WERI-Rb-1 (cell line): ENCODE results near the gene STK11IP.

Experiments
- DNase-seq: peaks from one replicate; pipeline ENCODE4 v3.0.0-alpha.2; 2020
- H3K27ac ChIP-seq: fragments of 250-450 bp; sonication (Bioruptor Pico); 2 replicates; pipeline ENCODE4 v1.5.1; 2020; ENCODE audit warnings: mild to moderate bottlenecking, moderate library complexity
- H3K27me3 ChIP-seq: fragments of 250-450 bp; sonication (Bioruptor Pico); 2 replicates; pipeline ENCODE4 v1.5.1; 2021; ENCODE audit warnings: mild to moderate bottlenecking, low read depth, moderate library complexity; ENCODE audit not compliant: insufficient read depth, severe bottlenecking
- H3K36me3 ChIP-seq: fragments of 250-450 bp; sonication (Bioruptor Pico); 2 replicates; pipeline ENCODE4 v1.5.1; 2020; ENCODE audit warnings: mild to moderate bottlenecking, moderate library complexity
- H3K4me3 ChIP-seq: 2 replicates; pipeline ENCODE4 v1.5.1; 2011; ENCODE audit warnings: low read depth, mild to moderate bottlenecking, control low read depth, low read length
- H3K9me3 ChIP-seq: fragments of 250-450 bp; sonication (Bioruptor Pico); 2 replicates; pipeline ENCODE4 v1.5.1; 2021; ENCODE audit warnings: mild to moderate bottlenecking, moderate library complexity; ENCODE audit not compliant: severe bottlenecking
- CTCF ChIP-seq: IDR thresholded peaks from 2 replicates; pipeline ENCODE4 v1.5.1; 2011; ENCODE audit warnings: low read depth, mild to moderate bottlenecking, control low read depth, inconsistent platforms, low read length

The STK11IP gene

GRCh38 chr2:219562049-219563020 lies 35.3 kb upstream of the STK11IP start:
- Histone ChIP-seq H3K27me3 (no peaks in the 10 kb centered on the region), H3K36me3 (peaks cover 32% of the 10 kb centered on the region), H3K4me3 (no peak overlapping the region), H3K9me3 (no peaks in the 10 kb centered on the region), H3K27ac (no peak overlapping the region)
- no peak for TF ChIP-seq CTCF
- DNase-seq, result no peak

GRCh38 chr2:219563271-219563928 lies 34.3 kb upstream of the STK11IP start:
- TF ChIP-seq CTCF, result no peak
- no peak overlapping the region for H3K27ac ChIP-seq
- no peaks in the 10 kb centered on the region for H3K27me3 ChIP-seq
- H3K9me3 ChIP-seq, result no peaks in the 10 kb centered on the region
- no peak overlapping the region for H3K4me3 ChIP-seq
- DNase-seq, result no peak
- H3K36me3 ChIP-seq, result peaks cover 38% of the 10 kb centered on the region

GRCh38 chr2:219565130-219566080 lies 32.3 kb upstream of the STK11IP start:
- Histone ChIP-seq H3K27me3 (no peaks in the 10 kb centered on the region), H3K4me3 (no peak overlapping the region), H3K36me3 (peaks cover 45% of the 10 kb centered on the region), H3K9me3 (no peaks in the 10 kb centered on the region), H3K27ac (no peak overlapping the region)
- no peak for TF ChIP-seq CTCF
- DNase-seq, result no peak

- no peak overlapping the region for H3K4me3 ChIP-seq
- no peak for DNase-seq
- no peak overlapping the region for H3K27ac ChIP-seq
- H3K36me3 ChIP-seq, result peaks cover 45% of the 10 kb centered on the region
- H3K9me3 ChIP-seq, result no peaks in the 10 kb centered on the region
- TF ChIP-seq CTCF, result no peak
- H3K27me3 ChIP-seq, result no peaks in the 10 kb centered on the region
Measured at GRCh38 chr2:219566640-219567039, 31.0 kb upstream of the STK11IP start.

GRCh38 chr2:219567131-219567530 lies 30.5 kb upstream of the STK11IP start:
- TF ChIP-seq CTCF, result no peak
- Histone ChIP-seq H3K27me3 (no peaks in the 10 kb centered on the region), H3K27ac (no peak overlapping the region), H3K4me3 (no peak overlapping the region), H3K36me3 (peaks cover 45% of the 10 kb centered on the region), H3K9me3 (no peaks in the 10 kb centered on the region)
- DNase-seq, result no peak
